SKM-1 treated with dmso at 0.1 percent for 144 hours (cell line): Measurements from ENCODE around the gene OR8A1.

Experiments used
- DNase-seq: peaks from one replicate; lab custom pipeline; 2025; ENCODE audit not compliant: unreplicated experiment; lab: John Stamatoyannopoulos, UW

OR8A1 gene

GRCh38 chr11:124569697-124570096, at the start of gene OR8A1:
Gene OR8A1 (plus strand): TSS chr11:124569997. CDS start chr11:124570120, 123 bp downstream.
- DNase-seq, result no peak

DNA sequence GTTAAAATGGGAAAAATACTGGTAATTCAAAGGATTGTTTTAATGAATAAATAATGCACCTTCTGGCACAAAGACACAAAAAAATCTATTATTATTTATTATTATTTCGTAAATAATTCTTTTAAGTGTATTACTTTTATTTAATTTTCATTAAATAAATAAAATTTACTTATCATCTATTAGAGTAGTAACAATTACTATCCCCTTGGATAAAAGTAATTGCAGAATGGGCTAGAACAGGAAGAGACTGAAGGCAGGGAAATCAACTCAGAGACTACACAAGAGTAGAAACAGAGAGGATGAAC, 49.3 kb upstream of the OR8A1 start:
- no peak for DNase-seq

DNA sequence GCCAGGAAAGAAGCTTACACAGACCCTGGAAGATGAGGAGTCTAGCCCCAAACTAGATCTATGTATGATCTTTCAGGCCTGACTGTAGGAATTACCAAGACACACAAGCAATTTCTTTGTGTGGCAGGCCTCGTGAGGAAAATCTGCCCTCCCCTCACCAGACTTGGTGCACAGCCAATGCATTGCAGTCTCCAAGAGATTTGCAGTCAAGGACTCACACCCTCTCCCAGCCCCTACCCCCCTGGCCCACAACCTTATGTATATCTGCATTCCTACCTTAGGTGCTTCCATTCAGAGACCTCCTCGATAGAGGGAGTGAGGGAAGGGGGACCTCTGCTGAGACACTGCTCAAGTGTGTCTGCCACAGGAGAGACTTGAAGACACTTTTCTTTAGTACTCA, 36.2 kb upstream of the OR8A1 start:
- no peak for DNase-seq

DNA sequence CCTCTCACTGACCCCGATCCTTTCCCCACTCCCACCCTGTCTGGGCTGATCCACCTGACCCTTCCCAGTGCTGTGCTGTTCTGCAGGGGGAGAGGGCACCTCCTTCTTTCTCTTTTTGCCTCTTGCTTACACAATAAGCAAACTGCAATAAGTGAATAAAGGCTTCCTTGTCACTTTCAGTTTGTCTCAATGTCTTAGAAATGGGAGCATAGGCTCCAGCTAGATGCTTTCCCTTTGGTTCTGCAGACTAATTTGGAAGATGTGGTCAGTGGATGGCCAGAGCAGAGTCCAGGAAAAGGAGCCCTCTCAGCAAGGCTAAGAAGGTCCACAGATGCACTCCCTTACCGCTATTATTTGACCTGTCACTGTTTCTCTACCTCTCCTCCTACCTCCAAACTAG, 35.7 kb upstream of the OR8A1 start:
- no peak for DNase-seq

DNA sequence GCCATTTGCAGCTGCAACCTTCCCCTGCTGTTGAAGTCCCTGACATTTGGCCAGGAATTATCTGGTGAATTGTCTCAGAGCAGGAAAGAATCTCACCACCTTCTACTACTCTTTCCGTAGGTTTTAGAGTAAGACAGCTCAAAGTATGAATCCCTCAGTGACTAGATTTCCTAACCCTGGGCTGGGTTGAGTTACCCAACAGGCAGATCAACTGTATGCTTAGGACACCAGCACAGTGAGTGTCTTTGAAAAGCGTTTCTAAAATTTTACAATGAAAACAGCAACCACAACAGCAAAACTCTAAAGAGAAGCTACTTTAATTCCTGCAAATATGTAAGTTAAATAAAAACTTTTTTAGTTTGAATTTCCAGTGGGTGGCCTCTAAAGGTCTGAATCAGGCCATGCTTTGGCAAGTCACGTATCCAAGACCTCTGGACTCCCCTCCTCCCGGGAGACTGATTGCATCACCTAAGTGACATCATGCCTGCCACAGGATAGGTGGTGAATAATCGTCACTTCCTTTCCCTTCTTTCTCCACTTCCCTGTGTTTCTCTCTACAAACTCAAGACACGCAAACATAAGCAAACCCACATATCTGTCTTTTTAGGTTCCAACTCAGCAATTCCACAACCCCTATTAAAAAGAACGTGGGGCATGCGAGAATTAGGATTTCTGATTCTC, 34.1 kb upstream of the OR8A1 start:
- DNase-seq, result no peak

- peak; percentile 88 for DNase-seq
These were observed 33.3 kb upstream of the OR8A1 start for GRCh38 chr11:124536520-124536919.

DNA sequence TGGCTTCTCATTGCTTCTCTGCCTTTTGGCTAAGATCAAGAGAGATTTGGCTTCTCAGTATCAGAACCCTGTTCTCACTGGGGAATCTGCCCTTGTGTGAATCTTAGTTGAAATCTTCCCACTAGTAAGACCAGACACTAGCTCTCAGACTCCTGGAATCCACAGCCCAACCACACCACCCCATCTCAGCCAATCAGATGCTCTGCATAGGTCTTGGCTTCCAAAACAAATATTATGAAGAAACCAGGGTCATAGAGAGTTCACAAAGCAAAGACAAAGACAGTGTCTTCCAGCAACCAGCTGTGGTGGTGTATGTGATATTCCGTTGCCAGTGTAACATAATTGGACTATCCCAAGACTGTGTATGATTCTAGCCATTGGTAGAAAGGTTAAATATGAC, 31.8 kb upstream of the OR8A1 start:
- no peak for DNase-seq

GRCh38 chr11:124541204-124541603, 28.6 kb upstream of the OR8A1 start:
- no peak for DNase-seq

- DNase-seq, result no peak
These were observed 26.7 kb upstream of the OR8A1 start for GRCh38 chr11:124543145-124543544.

- no peak for DNase-seq
These were observed 26.2 kb upstream of the OR8A1 start, which contains the start of gene OR8B12 for GRCh38 chr11:124543554-124543953. Gene OR8B12 (minus strand): TSS chr11:124543654. CDS start chr11:124543654, 0 bp downstream.

- no peak for DNase-seq
These were observed 18.6 kb upstream of the OR8A1 start for GRCh38 chr11:124551189-124551588.

- no peak for DNase-seq
These were observed 17.8 kb upstream of the OR8A1 start for GRCh38 chr11:124551987-124552386.

DNA sequence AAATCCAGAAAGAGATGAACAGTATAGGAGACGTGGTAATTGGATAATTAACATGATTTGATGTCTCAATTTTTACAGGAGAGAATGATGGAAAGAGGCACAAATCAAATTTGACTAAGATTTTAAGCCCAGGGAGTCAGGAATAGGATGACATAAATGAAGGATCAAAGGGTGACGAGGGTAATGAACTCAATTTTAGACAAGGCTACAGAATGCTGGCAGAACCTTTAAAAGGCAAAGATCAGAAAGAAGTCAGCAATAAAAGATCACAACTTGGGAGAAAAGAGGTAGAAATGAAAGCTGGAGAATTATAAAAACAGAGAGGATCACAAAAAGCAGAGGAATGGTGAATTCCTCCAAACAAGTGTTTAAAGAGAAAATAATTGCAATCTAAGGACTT, 13.0 kb upstream of the OR8A1 start:
- no peak for DNase-seq

DNA sequence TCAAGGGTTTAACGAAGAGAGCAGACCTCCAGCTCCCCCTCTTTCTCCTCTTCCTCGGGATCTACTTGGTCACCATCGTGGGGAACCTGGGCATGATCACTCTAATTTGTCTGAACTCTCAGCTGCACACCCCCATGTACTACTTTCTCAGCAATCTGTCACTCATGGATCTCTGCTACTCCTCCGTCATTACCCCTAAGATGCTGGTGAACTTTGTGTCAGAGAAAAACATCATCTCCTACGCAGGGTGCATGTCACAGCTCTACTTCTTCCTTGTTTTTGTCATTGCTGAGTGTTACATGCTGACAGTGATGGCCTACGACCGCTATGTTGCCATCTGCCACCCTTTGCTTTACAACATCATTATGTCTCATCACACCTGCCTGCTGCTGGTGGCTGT, 363 bp downstream of the OR8A1 start:
- no peak for DNase-seq

- DNase-seq, result no peak
These were observed 8.1 kb downstream of the OR8A1 start for GRCh38 chr11:124577716-124578427.

GRCh38 chr11:124578761-124579160, 9.0 kb downstream of the OR8A1 start:
- DNase-seq, result no peak

DNA sequence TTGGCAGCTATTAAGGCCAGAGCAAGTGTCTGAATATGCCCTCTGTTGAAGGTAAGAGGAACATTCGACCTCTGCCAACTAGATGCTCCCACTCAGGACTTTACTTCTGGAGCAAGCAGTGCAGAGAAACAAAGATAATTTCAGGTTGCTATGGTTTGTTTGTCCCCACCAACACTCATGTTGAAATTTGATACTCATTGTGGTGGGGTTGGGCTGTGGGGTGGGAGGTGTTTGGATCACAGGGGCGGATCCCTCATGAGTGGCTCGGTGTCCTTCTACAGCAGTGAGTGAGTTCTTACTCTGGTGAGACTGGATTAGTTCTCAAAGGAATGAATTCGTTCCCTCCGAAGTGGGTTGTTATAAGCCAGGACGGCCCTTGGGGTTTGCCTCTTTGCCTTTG, 12.0 kb downstream of the OR8A1 start:
- DNase-seq, result no peak

DNA sequence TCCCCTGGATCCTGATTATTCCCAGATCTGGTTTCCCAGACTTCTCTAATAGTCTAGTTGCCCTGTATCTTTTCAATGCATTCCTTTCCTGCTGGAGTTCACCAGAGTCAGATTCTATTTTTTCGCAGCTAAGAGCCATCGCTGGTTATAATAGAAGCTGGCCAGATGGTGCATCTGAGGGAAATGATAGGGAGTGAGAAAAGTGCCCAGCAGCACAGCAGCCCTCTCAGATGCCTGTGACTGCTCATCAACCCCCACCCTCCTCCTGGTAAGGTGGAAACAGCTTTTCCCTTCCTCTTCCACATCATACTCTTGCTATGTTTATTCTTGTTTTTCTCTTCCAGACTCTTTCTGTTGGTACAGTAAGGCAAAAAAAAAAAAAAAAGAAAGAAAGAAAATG, 12.8 kb downstream of the OR8A1 start:
- DNase-seq, result no peak

GRCh38 chr11:124583781-124584180, 14.0 kb downstream of the OR8A1 start:
- DNase-seq, result no peak

- no peak for DNase-seq
These were observed 15.0 kb downstream of the OR8A1 start for GRCh38 chr11:124584681-124585372.

DNA sequence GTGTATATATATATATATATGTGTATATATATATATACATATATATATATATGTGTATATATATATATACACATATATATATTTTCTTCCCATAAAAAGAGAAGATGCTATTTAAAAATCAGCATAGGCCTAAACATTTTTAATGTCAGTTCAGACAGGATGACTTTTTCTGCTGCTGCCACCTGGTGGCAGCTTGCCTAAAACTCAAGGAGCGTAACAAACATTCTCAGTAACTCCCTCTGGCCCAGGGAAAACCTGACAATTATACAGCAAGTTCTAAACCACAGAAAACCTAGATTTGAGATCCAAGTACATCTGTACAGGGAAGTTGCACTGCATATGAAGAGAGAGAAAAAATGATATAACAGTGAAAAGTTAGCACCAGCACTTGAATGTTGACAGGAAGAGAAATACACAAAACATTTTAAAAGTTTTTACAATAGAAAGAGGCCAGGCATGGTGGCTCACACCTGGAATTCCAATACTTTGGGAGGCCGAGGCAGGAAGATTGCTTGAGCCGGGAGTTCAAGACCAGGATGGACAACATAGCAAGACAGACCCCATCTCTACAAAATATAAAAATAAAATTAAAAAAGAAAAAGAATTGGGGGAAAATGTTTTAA, 16.6 kb downstream of the OR8A1 start:
- DNase-seq, result peak; percentile 61

- no peak for DNase-seq
These were observed 21.6 kb downstream of the OR8A1 start for GRCh38 chr11:124591430-124591829.
